HepG2 (cell line): ENCODE data around the gene SKP1. TPM values are rescaled to one million over a fixed set of nuclear protein-coding genes. Genes with fewer than 3 reads are reported as not detected.
A peak's percentile ranks its signal among the peaks of the same experiment; 100 is the strongest.

ENCODE experiments used
- ARNTL ChIP-seq: sonication (generic); formaldehyde crosslinking; IDR thresholded peaks from 2 replicates; pipeline ENCODE4 v1.4.0; 2020; ENCODE audit warnings: mild to moderate bottlenecking, missing genetic modification reagents
- ATF1 ChIP-seq: IDR thresholded peaks from 2 replicates; pipeline ENCODE4 v1.6.1; 2016; ENCODE audit warnings: mild to moderate bottlenecking, control low read depth
- CEBPB ChIP-seq: IDR thresholded peaks from 2 replicates; pipeline ENCODE4 v1.6.1; 2011; ENCODE audit warnings: low read depth, low read length, improper control_type of control experiment, borderline replicate concordance
- ETV5 ChIP-seq: IDR thresholded peaks from 2 replicates; pipeline ENCODE4 v1.6.1; 2018; ENCODE audit warnings: missing biosample characterization, missing genetic modification reagents, inconsistent platforms, borderline replicate concordance
- FOSL2 ChIP-seq: sonication (generic); formaldehyde crosslinking; IDR thresholded peaks from 2 replicates; pipeline ENCODE4 v1.4.0; 2020; ENCODE audit warnings: missing genetic modification reagents
- GATAD2A ChIP-seq: IDR thresholded peaks from 2 replicates; pipeline ENCODE4 v1.6.1; 2016
- HNF1B ChIP-seq: sonication (generic); formaldehyde crosslinking; IDR thresholded peaks from 2 replicates; pipeline ENCODE4 v1.5.1; 2020; ENCODE audit warnings: mild to moderate bottlenecking, moderate library complexity, missing genetic modification reagents
- KDM5B ChIP-seq: sonication (generic); formaldehyde crosslinking; IDR thresholded peaks from 2 replicates; pipeline ENCODE4 v1.4.0; 2020; ENCODE audit warnings: missing genetic modification reagents, mild to moderate bottlenecking, borderline replicate concordance
- MLXIP ChIP-seq: sonication (generic); formaldehyde crosslinking; IDR thresholded peaks from 2 replicates; pipeline ENCODE4 v1.9.0; 2021; ENCODE audit warnings: missing genetic modification reagents, borderline replicate concordance
- ONECUT2 ChIP-seq: sonication (generic); formaldehyde crosslinking; IDR thresholded peaks from 2 replicates; pipeline ENCODE4 v1.4.0; 2020; ENCODE audit warnings: missing genetic modification reagents
- RARA ChIP-seq: IDR thresholded peaks from 2 replicates; pipeline ENCODE4 v1.6.1; 2016; ENCODE audit warnings: missing genetic modification reagents, missing compliant biosample characterization
- RBFOX2 ChIP-seq: fragments of 200-400 bp; formaldehyde crosslinking; IDR thresholded peaks from 2 replicates; pipeline ENCODE4 v1.6.1; 2017; ENCODE audit warnings: low read depth, mild to moderate bottlenecking, low read length
- SAFB2 ChIP-seq: sonication (generic); formaldehyde crosslinking; IDR thresholded peaks from 2 replicates; pipeline ENCODE4 v1.5.1; 2020; ENCODE audit warnings: missing genetic modification reagents, low read depth, mild to moderate bottlenecking, borderline replicate concordance
- SETDB1 ChIP-seq: sonication (generic); formaldehyde crosslinking; IDR thresholded peaks from 2 replicates; pipeline ENCODE4 v1.5.1; 2020; ENCODE audit warnings: missing genetic modification reagents, mild to moderate bottlenecking, borderline replicate concordance
- WIZ ChIP-seq: sonication (generic); formaldehyde crosslinking; IDR thresholded peaks from 2 replicates; pipeline ENCODE4 v1.5.1; 2020; ENCODE audit warnings: mild to moderate bottlenecking, missing genetic modification reagents
- ZFP37 ChIP-seq: sonication (generic); formaldehyde crosslinking; IDR thresholded peaks from 2 replicates; pipeline ENCODE4 v1.4.0; 2020; ENCODE audit warnings: missing genetic modification reagents, borderline replicate concordance
- ZNF253 ChIP-seq: sonication (generic); formaldehyde crosslinking; IDR thresholded peaks from 2 replicates; pipeline ENCODE4 v1.8.0; 2022; ENCODE audit warnings: mild to moderate bottlenecking, missing genetic modification reagents, borderline replicate concordance
- ZNF333 ChIP-seq: sonication (generic); formaldehyde crosslinking; IDR thresholded peaks from 2 replicates; pipeline ENCODE4 v1.4.0; 2020; ENCODE audit warnings: mild to moderate bottlenecking, missing genetic modification reagents, borderline replicate concordance
- ZNF362 ChIP-seq: sonication (generic); formaldehyde crosslinking; IDR thresholded peaks from 2 replicates; pipeline ENCODE4 v1.4.0; 2020; ENCODE audit warnings: missing genetic modification reagents, mild to moderate bottlenecking, borderline replicate concordance
- ZNF607 ChIP-seq: sonication (generic); formaldehyde crosslinking; IDR thresholded peaks from 2 replicates; pipeline ENCODE4 v1.5.1; 2020; ENCODE audit warnings: missing genetic modification reagents, mild to moderate bottlenecking, borderline replicate concordance
- ZNF816 ChIP-seq: sonication (generic); formaldehyde crosslinking; IDR thresholded peaks from 2 replicates; pipeline ENCODE4 v1.8.0; 2022; ENCODE audit warnings: missing genetic modification reagents, mild to moderate bottlenecking, borderline replicate concordance
- ZZZ3 ChIP-seq: sonication (generic); formaldehyde crosslinking; IDR thresholded peaks from 2 replicates; pipeline ENCODE4 v1.4.0; 2020; ENCODE audit warnings: missing genetic modification reagents, mild to moderate bottlenecking, borderline replicate concordance
- polyA plus RNA-seq, 8 experiments: library from polyadenylated mRNA; depleted of rRNA in 3 of 8; stranded (reverse) in 7 of 8; unstranded in 1 of 8; fragments of >200 nt; fragmentation: Illumina TruSeq in 4 of 8; extraction: Trizol in 4 of 8; gene quantifications; 2 replicates each; pipeline versions ENCODE4 v1.2.1 to v1.2.3, GENCODE V29; 2011 to 2016; ENCODE audit warnings: low read depth in 4 of 8, missing spikeins in 1 of 8, mixed read lengths in 1 of 8; ENCODE audit not compliant: insufficient read depth in 1 of 8
- total RNA-seq, 5 experiments: library from RNA; depleted of rRNA; stranded (reverse); fragments of >200 nt; fragmentation: Illumina TruSeq; extraction: Trizol; gene quantifications; 2 replicates each; pipeline ENCODE4 v1.2.3, GENCODE V29; 2016; ENCODE audit warnings: low read depth in 1 of 5

The SKP1 gene
- total and polyA plus RNA-seq, 2 of the 13 experiments (the other 11 are each of a cell fraction or from before 2014, with no cell fraction given) = 134 to 340 TPM

- TF ChIP-seq ZNF362 (CRISPR knock-in tag) (0 out of 2 replicates have a peak, but pooled peaks have one; percentile 22), WIZ (CRISPR knock-in tag) (0 out of 2 replicates have a peak, but pooled peaks have one; percentile 10), ZFP37 (no peak), FOSL2 (CRISPR knock-in tag) (peak; percentile 44; the same call in 1 of the 2 replicates), MLXIP (CRISPR knock-in tag) (no peak), SAFB2 (CRISPR knock-in tag) (0 out of 2 replicates have a peak, but pooled peaks have one; percentile 7), ZNF253 (no peak), ZNF333 (CRISPR knock-in tag) (no peak), RARA (peak; percentile 20; the same call in 1 of the 2 replicates), ARNTL (CRISPR knock-in tag) (peak; percentile 15; the same call in 1 of the 2 replicates), ETV5 (CRISPR knock-in tag) (peak; percentile 30; the same call in 1 of the 2 replicates), ZNF816 (CRISPR knock-in tag) (no peak), ZZZ3 (CRISPR knock-in tag) (no peak), ZNF607 (CRISPR knock-in tag) (0 out of 2 replicates have a peak, but pooled peaks have one; percentile 68), CEBPB (peak; percentile 81; the same call in 1 of the 2 replicates), ATF1 (CRISPR knock-in tag) (no peak), SETDB1 (CRISPR knock-in tag) (0 out of 2 replicates have a peak, but pooled peaks have one; percentile 19), ONECUT2 (CRISPR knock-in tag) (no peak), HNF1B (CRISPR knock-in tag) (peak; percentile 63; the same call in 1 of the 2 replicates), RBFOX2 (0 out of 2 replicates have a peak, but pooled peaks have one; percentile 8), GATAD2A (CRISPR knock-in tag) (no peak), KDM5B (no peak)
- TF ChIP-seq, all 625 proteins: peak for 28
These were observed 77.4 kb downstream of the SKP1 start (continued) for GRCh38 chr5:134099288-134099872.
